DND-41 (cell line): ENCODE measurements around the gene KIRREL3.

Source experiments
- ATAC-seq: fragments of 200-7000 bp; cut with Tn5 transposase; 3 replicates; pipeline ENCODE4 v1.9.1; 2021; ENCODE audit warnings: low read depth; ENCODE audit not compliant: insufficient read depth
- DNase-seq: peaks from one replicate; pipeline ENCODE4 v3.0.0-alpha.2; 2020
- H2AFZ ChIP-seq: 2 replicates; pipeline ENCODE4 v1.6.0; 2012; ENCODE audit warnings: low read depth, low read length
- H3K27ac ChIP-seq: 2 replicates; pipeline ENCODE4 v1.5.1; 2012; ENCODE audit warnings: low read length, inconsistent platforms
- H3K27me3 ChIP-seq: fragments of 200-600 bp; sonication (generic); 2 replicates; pipeline ENCODE4 v1.6.0; 2012; ENCODE audit warnings: low read length, mild to moderate bottlenecking, inconsistent platforms; ENCODE audit not compliant: insufficient read depth, poor library complexity
- H3K36me3 ChIP-seq: 2 replicates; pipeline ENCODE4 v1.5.1; 2012; ENCODE audit warnings: low read length, inconsistent platforms; ENCODE audit not compliant: insufficient read depth
- H3K4me1 ChIP-seq: 2 replicates; pipeline ENCODE4 v1.5.1; 2012; ENCODE audit warnings: mild to moderate bottlenecking, low read length; ENCODE audit not compliant: insufficient read depth
- H3K4me2 ChIP-seq: 2 replicates; pipeline ENCODE4 v1.6.0; 2012; ENCODE audit warnings: mild to moderate bottlenecking, moderate library complexity, low read length, inconsistent platforms; ENCODE audit not compliant: insufficient read depth
- H3K4me3 ChIP-seq, 2 experiments: fragments of 200-600 bp in 1 of 2; shearing (Covaris generic) in 1 of 2; 2 replicates each; pipeline ENCODE4 v1.5.1; 2012 to 2016; ENCODE audit warnings: inconsistent platforms in 2 of 2, low read length in 2 of 2, mild to moderate bottlenecking in 2 of 2, low read depth in 1 of 2, moderate library complexity in 1 of 2
- H3K79me2 ChIP-seq: 2 replicates; pipeline ENCODE4 v1.6.0; 2012; ENCODE audit warnings: low read length, inconsistent platforms; ENCODE audit not compliant: insufficient read depth
- H3K9ac ChIP-seq: 2 replicates; pipeline ENCODE4 v1.6.0; 2012; ENCODE audit warnings: low read depth, mild to moderate bottlenecking, inconsistent platforms, low read length, moderate library complexity
- H3K9me3 ChIP-seq: 2 replicates; pipeline ENCODE4 v1.5.1; 2012; ENCODE audit warnings: low read length, moderate library complexity, mild to moderate bottlenecking, inconsistent platforms; ENCODE audit not compliant: insufficient read depth, severe bottlenecking
- H4K20me1 ChIP-seq: 2 replicates; pipeline ENCODE4 v1.6.0; 2012; ENCODE audit warnings: low read length; ENCODE audit not compliant: insufficient read depth
- CTCF ChIP-seq: IDR thresholded peaks from 2 replicates; pipeline ENCODE4 v1.5.1; 2012; ENCODE audit warnings: borderline replicate concordance, low read length, moderate library complexity, mild to moderate bottlenecking; ENCODE audit not compliant: poor library complexity, severe bottlenecking; ENCODE audit errors: extremely low read depth
- EZH2 ChIP-seq: IDR thresholded peaks from 3 replicates; pipeline ENCODE4 v1.6.1; 2012; ENCODE audit warnings: borderline replicate concordance, low read depth, mild to moderate bottlenecking, moderate library complexity, low read length, inconsistent platforms; ENCODE audit not compliant: severe bottlenecking

KIRREL3 gene

GRCh38 chr11:126512741-126513715 lies 487.5 kb downstream of the KIRREL3 start:
- H3K27ac ChIP-seq = no peak overlapping the region
- no peak overlapping the region for H3K4me3 ChIP-seq
- no peak overlapping the region for H2AFZ ChIP-seq
- no peaks in the 10 kb centered on the region for H3K9me3 ChIP-seq
- H3K9ac ChIP-seq = no peak overlapping the region
- no peaks in the 10 kb centered on the region for H3K4me1 ChIP-seq
- no peak for TF ChIP-seq EZH2
- TF ChIP-seq CTCF = no peak
- H3K79me2 ChIP-seq = no peaks in the 10 kb centered on the region
- H3K36me3 ChIP-seq = no peaks in the 10 kb centered on the region
- no peak overlapping the region for H3K4me2 ChIP-seq
- H3K27me3 ChIP-seq = peaks cover 14% of the 10 kb centered on the region
- ATAC-seq = no peak
- H4K20me1 ChIP-seq = no peaks in the 10 kb centered on the region
- DNase-seq = no peak

- Histone ChIP-seq H3K27me3 (peaks cover 14% of the 10 kb centered on the region), H3K4me3 (no peak overlapping the region), H2AFZ (no peak overlapping the region), H3K4me1 (no peaks in the 10 kb centered on the region), H3K9ac (no peak overlapping the region), H4K20me1 (no peaks in the 10 kb centered on the region), H3K79me2 (no peaks in the 10 kb centered on the region), H3K36me3 (no peaks in the 10 kb centered on the region), H3K4me2 (no peak overlapping the region), H3K27ac (no peak overlapping the region), H3K9me3 (no peaks in the 10 kb centered on the region)
- TF ChIP-seq EZH2 = no peak
- TF ChIP-seq CTCF = no peak
- no peak for DNase-seq
- ATAC-seq = no peak
These were observed 488.3 kb downstream of the KIRREL3 start for GRCh38 chr11:126512251-126512650.

GRCh38 chr11:126511475-126512115 lies 489.0 kb downstream of the KIRREL3 start:
- ATAC-seq = no peak

More at GRCh38 chr11:126511475-126512115, 489.0 kb downstream of the KIRREL3 start:
- no peak overlapping the region for H2AFZ ChIP-seq
- no peaks in the 10 kb centered on the region for H3K9me3 ChIP-seq
- DNase-seq = no peak
- H3K36me3 ChIP-seq = no peaks in the 10 kb centered on the region
- TF ChIP-seq CTCF = no peak
- no peak for TF ChIP-seq EZH2
- no peak overlapping the region for H3K27ac ChIP-seq
- no peaks in the 10 kb centered on the region for H3K79me2 ChIP-seq
- H3K4me3 ChIP-seq = no peak overlapping the region
- no peaks in the 10 kb centered on the region for H3K4me1 ChIP-seq
- no peaks in the 10 kb centered on the region for H4K20me1 ChIP-seq
- H3K9ac ChIP-seq = no peak overlapping the region
- H3K27me3 ChIP-seq = peaks cover 14% of the 10 kb centered on the region
- no peak overlapping the region for H3K4me2 ChIP-seq
